Neural progenitor cell (in vitro differentiated cells): ENCODE data around the gene PIAS3.

ENCODE experiments used
- CTCF ChIP-seq: fragments of 200-600 bp; sonication (generic); IDR thresholded peaks from 2 replicates; pipeline ENCODE4 v1.5.1; 2017; ENCODE audit warnings: antibody characterized with exemption, mild to moderate bottlenecking
- EZH2 ChIP-seq: fragments of 200-600 bp; sonication (generic); IDR thresholded peaks from 2 replicates; pipeline ENCODE4 v1.6.1; 2017; ENCODE audit warnings: antibody characterized with exemption, mild to moderate bottlenecking, moderate library complexity

- no peak for TF ChIP-seq CTCF
- no peak for TF ChIP-seq EZH2
These were observed 39.9 kb upstream of the PIAS3 start for GRCh38 chr1:145898756-145899155.
